ENCODE data around the gene EGFL7. TPM values are rescaled to one million over a fixed set of nuclear protein-coding genes. Genes with fewer than 3 reads are reported as not detected.

The EGFL7 gene
- total and polyA plus RNA-seq, 2 of the 8 experiments (the other 6 are each of a cell fraction or from before 2014, with no cell fraction given): 37.8 to 53.4 TPM

- Histone ChIP-seq H3K23me2 (ENCODE audit: low read depth, low read length) (no peaks in the 10 kb centered on the region), H3K18ac (ENCODE audit: extremely low read depth, low read length) (no peak overlapping the region), H2BK120ac (replicated peaks; ENCODE audit: low read depth, low read length) (no peak overlapping the region), H3K4me1 (replicated peaks in 1 of 4; ENCODE audit: control insufficient read depth in 3 of 4, insufficient read depth in 4 of 4, low read length in 3 of 4) (peaks cover 0 to 13% (median 4%) of the 10 kb centered on the region in 4 experiments; a peak in 5 of 7 replicates), H3K4me2 (ENCODE audit: insufficient read depth in 1 of 2, low read depth in 2 of 2, low read length in 2 of 2) (no peak overlapping the region), H3K36me3 (ENCODE audit: control insufficient read depth in 2 of 4, insufficient read depth in 4 of 4, low read length in 3 of 4) (no peaks in the 10 kb centered on the region), H2AFZ (ENCODE audit: low read length) (no peak overlapping the region), H3K27ac (ENCODE audit: low read depth, low read length) (no peak overlapping the region), H2BK20ac (ENCODE audit: low read length) (no peak overlapping the region), H3K79me2 (ENCODE audit: control insufficient read depth in 1 of 2, insufficient read depth in 2 of 2, low read length in 2 of 2) (no peaks in the 10 kb centered on the region), H4K8ac (ENCODE audit: extremely low read depth, insufficient read depth, low read length) (no peak overlapping the region), H2BK15ac (ENCODE audit: low read length) (no peak overlapping the region), H3K9me3 (ENCODE audit: insufficient read depth in 2 of 2, low read depth in 1 of 2, low read length in 1 of 2) (no peaks in the 10 kb centered on the region), H3K9ac (replicated peaks in 1 of 4; ENCODE audit: extremely low read depth in 1 of 4, low read depth in 3 of 4, low read length in 3 of 4) (no peak overlapping the region), H3K79me1 (ENCODE audit: low read depth, low read length) (no peaks in the 10 kb centered on the region), H4K5ac (ENCODE audit: insufficient read length, low read depth, low read length) (no peak overlapping the region), H2AK5ac (ENCODE audit: low read depth, low read length) (no peak overlapping the region), H2BK5ac (ENCODE audit: low read depth, low read length) (no peak overlapping the region), H3K14ac (ENCODE audit: insufficient read length) (no peak overlapping the region), H3K56ac (replicated peaks; ENCODE audit: insufficient read length, low read depth, low read length) (no peak overlapping the region), H3K23ac (ENCODE audit: insufficient read length) (no peak overlapping the region), H3K27me3 (replicated peaks in 1 of 4; ENCODE audit: control insufficient read depth in 3 of 4, extremely low read depth in 1 of 4, insufficient read depth in 3 of 4, low read length in 3 of 4) (no peaks in the 10 kb centered on the region), H4K20me1 (replicated peaks in 1 of 2; ENCODE audit: control insufficient read depth in 1 of 2, insufficient read depth in 2 of 2, low read length in 2 of 2) (no peaks in the 10 kb centered on the region), H3K4me3 (ENCODE audit: extremely low read depth in 1 of 4, insufficient read depth in 2 of 4, low read depth in 3 of 4, low read length in 4 of 4) (no peak overlapping the region), H3K4ac (replicated peaks; ENCODE audit: insufficient read length, low read depth, low read length) (no peak overlapping the region), H2BK12ac (ENCODE audit: low read depth, low read length) (no peak overlapping the region), H4K91ac (replicated peaks; ENCODE audit: insufficient read length, low read length) (no peak overlapping the region)
- ChIA-PET CTCF (ENCODE audit: partially characterized antibody) (interaction anchor here (1.0 to 2.0 kb wide), 5 partner anchors 13 to 44 kb away, joined by 3 to 9 read pairs (median 4); no protein-coding TSS in a partner anchor), POLR2A (ENCODE audit: partially characterized antibody) (interaction anchor here (0.7 kb wide), 1 partner anchor 27 kb away, joined by 4 read pairs; no protein-coding TSS in a partner anchor)
- DNase-seq (ENCODE audit: low read depth in 1 of 2, low spot score in 2 of 2) (no peak), FAIRE-seq (no peak)
- WGBS, 2 experiments (ENCODE audit: extremely low coverage in 1 of 2, insufficient coverage in 1 of 2, insufficient read length in 1 of 2, insufficient replicate concordance in 2 of 2, low coverage in 1 of 2, low lambda C conversion rate in 2 of 2, missing lambda C conversion rate in 1 of 2): 91% methylated on average over 13 of the region's 13 CpGs; no CpG with 5 or more reads in 1 of the 2 experiments
- TF ChIP-seq SIRT6 (IDR thresholded peaks at IDR 0.05; ENCODE audit: low read length) (no peak), BRCA1 (IDR thresholded peaks at IDR 0.05; ENCODE audit: low read depth, low read length) (no peak), BCL11A (IDR thresholded peaks at IDR 0.05; ENCODE audit: low read depth in 2 of 2, low read length in 2 of 2) (no peak), POLR2A (IDR thresholded peaks at IDR 0.05; ENCODE audit: control extremely low read depth in 1 of 2, low read depth in 2 of 2, low read length in 2 of 2) (no peak), RAD21 (IDR thresholded peaks at IDR 0.05 in 1 of 2, conservative IDR thresholded peaks at IDR 0.05 in 1 of 2; ENCODE audit: low read depth in 2 of 2, low read length in 2 of 2) (no peak), HDAC6 (IDR thresholded peaks at IDR 0.05; ENCODE audit: low read depth, low read length) (no peak), HDAC2 (IDR thresholded peaks at IDR 0.05; ENCODE audit: borderline replicate concordance in 1 of 2, low read depth in 2 of 2, low read length in 2 of 2) (no peak)
These were observed 37.6 kb downstream of the EGFL7 start for GRCh38 chr9:136700304-136700703.
